Colonic mucosa (tissue), 4 donors: ENCODE measurements around the gene NRSN2. TPM values are rescaled to one million over a fixed set of nuclear protein-coding genes. Genes with fewer than 3 reads are reported as not detected.

Experiments
- DNase-seq: peaks from one replicate; pipeline ENCODE4 v3.0.0-alpha.2; 2020
- H3K27ac ChIP-seq: fragments of 200-600 bp; one replicate; pipeline ENCODE4 v1.8.0; 2021
- H3K27me3 ChIP-seq: fragments of 200-600 bp; one replicate; pipeline ENCODE4 v1.8.0; 2021
- H3K36me3 ChIP-seq: fragments of 200-600 bp; one replicate; pipeline ENCODE4 v1.8.0; 2021
- H3K4me1 ChIP-seq: fragments of 200-600 bp; one replicate; pipeline ENCODE4 v1.8.0; 2021; ENCODE audit warnings: mild to moderate bottlenecking
- H3K4me3 ChIP-seq: fragments of 200-600 bp; one replicate; pipeline ENCODE4 v1.8.0; 2021
- H3K9ac ChIP-seq, 2 donors: one replicate each; pipeline ENCODE4 v1.7.0; 2013; ENCODE audit warnings: control low read depth in 2 of 2, low read depth in 2 of 2, low read length in 2 of 2
- H3K9me3 ChIP-seq: fragments of 200-600 bp; one replicate; pipeline ENCODE4 v1.8.0; 2021
- intact Hi-C: fragments of 100-400 bp; cut with DNase I; formaldehyde crosslinking; loops from one replicate; pipeline ENCODE4 v1.14.1; 2022
- total RNA-seq, 2 donors: library from RNA; stranded (reverse); fragmentation: NEBNext Ultra II Directional in 1 of 2; extraction: Animal tissue kit (Norgen Biotek cat#: 25700) in 1 of 2; gene quantifications; one replicate each; pipeline ENCODE4 v1.2.1, GENCODE V29; 2021
- TF ChIP-seq, protein P1 (sequence below): fragments of 200-600 bp; IDR thresholded peaks from one replicate; pipeline ENCODE4 v1.8.0; 2022; ENCODE audit warnings: antibody characterized with exemption, mild to moderate bottlenecking
- donor health status: healthy.
- donor health status: DM: no; HTN: no; CAD: no.
- donor health status: DM: no; HTN: no; CAD: no.

NRSN2 gene
- total RNA-seq, 2 donors from 2014 or later = 11.2 to 18.3 TPM

DNA sequence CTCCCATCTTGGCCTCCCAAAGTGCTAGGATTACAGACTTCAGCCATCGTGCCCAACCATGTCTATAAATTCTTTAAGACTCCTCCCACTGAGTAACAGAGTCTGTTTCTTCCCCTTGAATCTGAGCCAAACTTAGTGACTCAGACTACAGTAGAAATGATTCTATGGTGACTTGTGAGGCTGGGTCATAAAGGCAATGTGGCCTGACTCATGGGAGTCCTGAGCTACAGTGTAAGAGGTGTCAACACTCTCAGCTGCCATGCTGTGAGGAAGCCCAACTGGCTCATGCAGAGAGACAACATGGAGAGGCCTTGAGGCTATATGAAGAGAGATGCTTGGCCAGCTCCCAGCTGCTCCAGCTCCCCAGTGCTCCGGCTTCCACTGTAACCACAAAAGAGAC, 5.2 kb upstream of the NRSN2 start:
- no peak overlapping the region for H3K4me3 ChIP-seq
- intact Hi-C loops = no loop called here
- no peaks in the 10 kb centered on the region for H3K4me1 ChIP-seq
- no peaks in the 10 kb centered on the region for H3K36me3 ChIP-seq
- peak; percentile 43 for DNase-seq
- no peaks in the 10 kb centered on the region for H3K9me3 ChIP-seq
- no peaks in the 10 kb centered on the region for H3K27me3 ChIP-seq
- no peak overlapping the region for H3K9ac ChIP-seq
- TF ChIP-seq, protein P1, sequence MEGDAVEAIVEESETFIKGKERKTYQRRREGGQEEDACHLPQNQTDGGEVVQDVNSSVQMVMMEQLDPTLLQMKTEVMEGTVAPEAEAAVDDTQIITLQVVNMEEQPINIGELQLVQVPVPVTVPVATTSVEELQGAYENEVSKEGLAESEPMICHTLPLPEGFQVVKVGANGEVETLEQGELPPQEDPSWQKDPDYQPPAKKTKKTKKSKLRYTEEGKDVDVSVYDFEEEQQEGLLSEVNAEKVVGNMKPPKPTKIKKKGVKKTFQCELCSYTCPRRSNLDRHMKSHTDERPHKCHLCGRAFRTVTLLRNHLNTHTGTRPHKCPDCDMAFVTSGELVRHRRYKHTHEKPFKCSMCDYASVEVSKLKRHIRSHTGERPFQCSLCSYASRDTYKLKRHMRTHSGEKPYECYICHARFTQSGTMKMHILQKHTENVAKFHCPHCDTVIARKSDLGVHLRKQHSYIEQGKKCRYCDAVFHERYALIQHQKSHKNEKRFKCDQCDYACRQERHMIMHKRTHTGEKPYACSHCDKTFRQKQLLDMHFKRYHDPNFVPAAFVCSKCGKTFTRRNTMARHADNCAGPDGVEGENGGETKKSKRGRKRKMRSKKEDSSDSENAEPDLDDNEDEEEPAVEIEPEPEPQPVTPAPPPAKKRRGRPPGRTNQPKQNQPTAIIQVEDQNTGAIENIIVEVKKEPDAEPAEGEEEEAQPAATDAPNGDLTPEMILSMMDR = no peak
- H3K27ac ChIP-seq = no peak overlapping the region

DNA sequence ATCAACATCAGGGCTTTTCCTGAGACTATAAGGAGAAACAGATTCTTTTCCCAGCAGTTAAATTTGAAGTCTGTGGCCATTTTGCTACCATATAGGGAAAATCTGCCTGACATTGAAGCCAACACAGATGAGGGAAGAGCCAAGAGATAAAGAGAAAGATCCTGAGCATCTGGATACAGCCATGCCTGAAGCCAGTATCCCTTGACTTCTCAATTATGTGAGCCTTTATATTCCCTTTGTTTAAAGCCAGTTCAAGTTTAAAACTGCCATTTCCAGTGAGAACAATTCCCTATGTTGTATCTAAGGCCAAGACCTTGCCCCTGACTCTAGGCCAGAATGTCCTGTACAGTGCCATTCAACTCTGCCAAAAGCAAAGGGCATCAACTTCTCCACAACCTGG, 3.8 kb upstream of the NRSN2 start:
- Histone ChIP-seq H3K36me3 (no peaks in the 10 kb centered on the region), H3K27me3 (no peaks in the 10 kb centered on the region), H3K27ac (no peak overlapping the region), H3K9me3 (no peaks in the 10 kb centered on the region), H3K9ac (no peak overlapping the region), H3K4me3 (no peak overlapping the region), H3K4me1 (no peaks in the 10 kb centered on the region)
- TF ChIP-seq, protein P1 = no peak
- DNase-seq = no peak
- intact Hi-C loops = no loop called here

- intact Hi-C loops = no loop called here
- TF ChIP-seq, protein P1 = no peak
- peak overlapping the region; percentile 94 for H3K27ac ChIP-seq
- no peak overlapping the region for H3K9ac ChIP-seq
- H3K27me3 ChIP-seq = no peaks in the 10 kb centered on the region
- no peaks in the 10 kb centered on the region for H3K4me1 ChIP-seq
- peak overlapping the region; percentile 88 for H3K4me3 ChIP-seq
- no peaks in the 10 kb centered on the region for H3K9me3 ChIP-seq
- no peak for DNase-seq
- H3K36me3 ChIP-seq = no peaks in the 10 kb centered on the region
These were observed 775 bp upstream of the NRSN2 start for GRCh38 chr20:346033-346639.

DNA sequence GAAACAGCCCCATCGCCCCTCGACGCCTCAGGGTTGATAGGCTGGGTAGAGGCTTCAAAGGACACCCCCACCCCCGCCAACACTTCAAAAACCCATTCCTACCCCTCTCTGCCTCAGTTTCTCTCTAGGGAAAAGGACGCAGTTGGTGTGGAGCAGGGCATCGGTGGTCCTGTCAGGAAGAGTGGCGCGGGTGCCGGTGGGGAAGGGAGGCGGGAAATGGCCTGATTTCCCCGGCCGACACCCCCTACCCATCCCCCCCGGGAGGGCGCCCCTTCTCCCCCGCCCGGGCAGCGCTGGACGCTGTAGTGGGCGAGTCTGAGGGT, 367 bp downstream of the NRSN2 start:
- H3K9ac ChIP-seq = peak overlapping the region; percentile 81 to 84
- intact Hi-C loops = no loop called here
- DNase-seq = no peak

GRCh38 chr20:347640-348484, 951 bp downstream of the NRSN2 start:
- peak overlapping the region; percentile 81 to 84 for H3K9ac ChIP-seq
- no peaks in the 10 kb centered on the region for H3K36me3 ChIP-seq
- H3K27ac ChIP-seq = peak overlapping the region; percentile 94
- TF ChIP-seq, protein P1 = no peak
- no peaks in the 10 kb centered on the region for H3K4me1 ChIP-seq
- intact Hi-C loops = no loop called here
- H3K27me3 ChIP-seq = no peaks in the 10 kb centered on the region
- H3K4me3 ChIP-seq = peak overlapping the region; percentile 88
- DNase-seq = peak; percentile 87
- H3K9me3 ChIP-seq = no peaks in the 10 kb centered on the region

More for the DNA sequence above, 367 bp downstream of the NRSN2 start:
- Histone ChIP-seq H3K36me3 (no peaks in the 10 kb centered on the region), H3K4me3 (peak overlapping the region; percentile 88), H3K27me3 (no peaks in the 10 kb centered on the region), H3K4me1 (no peaks in the 10 kb centered on the region), H3K9me3 (no peaks in the 10 kb centered on the region), H3K27ac (peak overlapping the region; percentile 94)
- TF ChIP-seq, protein P1 = no peak
